Upper lobe of left lung (tissue), 4 donors: ENCODE measurements around the gene SEMA6D.

Source experiments
- EP300 ChIP-seq, 4 donors: sonication (generic); formaldehyde crosslinking; IDR thresholded peaks; one replicate each; pipeline ENCODE4 v1.5.1; 2017; ENCODE audit warnings: antibody characterized with exemption in 4 of 4, control low read depth in 2 of 4
- POLR2AphosphoS5 ChIP-seq, 2 donors: sonication (generic); formaldehyde crosslinking; IDR thresholded peaks; one replicate each; pipeline ENCODE4 v1.5.1; 2017; ENCODE audit warnings: antibody characterized with exemption in 2 of 2
- TF ChIP-seq, protein P1 (sequence below), 6 experiments: fragments of 450-650 bp in 4 of 6; fragments of 200-600 bp in 2 of 6; sonication (generic) in 2 of 6; IDR thresholded peaks; one replicate each; pipeline ENCODE4 v1.5.1; 2016 to 2019; ENCODE audit warnings: antibody characterized with exemption in 6 of 6

DNA sequence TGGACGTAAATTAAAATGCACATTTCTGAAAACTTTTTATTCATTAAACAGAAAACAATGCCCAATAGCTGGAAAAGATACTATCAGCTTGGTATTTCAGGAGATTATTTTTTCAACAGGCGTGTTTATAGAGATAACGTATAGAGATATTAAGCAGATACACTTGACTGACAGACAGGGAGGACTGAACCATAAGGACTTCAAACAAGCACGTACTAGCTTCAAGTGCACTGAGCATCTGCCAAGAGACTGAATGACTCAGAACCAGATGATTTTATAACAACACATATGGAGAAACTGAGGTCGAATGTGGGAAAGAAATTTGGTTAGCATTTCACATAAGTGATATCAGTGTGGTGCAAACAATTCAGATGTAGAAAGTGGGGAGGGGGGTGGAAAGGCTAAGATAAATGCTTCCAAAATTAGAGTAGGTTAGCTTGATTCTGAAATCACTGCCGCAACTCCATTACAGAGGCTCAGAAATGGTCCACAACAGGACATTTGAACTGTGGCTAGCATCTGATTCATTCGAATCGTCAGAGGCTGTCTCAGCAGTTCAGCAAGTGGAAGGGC lies 103.5 kb downstream of the SEMA6D start:
- no peak for TF ChIP-seq POLR2AphosphoS5 (IDR thresholded peaks at IDR 0.05)
- TF ChIP-seq, protein P1, sequence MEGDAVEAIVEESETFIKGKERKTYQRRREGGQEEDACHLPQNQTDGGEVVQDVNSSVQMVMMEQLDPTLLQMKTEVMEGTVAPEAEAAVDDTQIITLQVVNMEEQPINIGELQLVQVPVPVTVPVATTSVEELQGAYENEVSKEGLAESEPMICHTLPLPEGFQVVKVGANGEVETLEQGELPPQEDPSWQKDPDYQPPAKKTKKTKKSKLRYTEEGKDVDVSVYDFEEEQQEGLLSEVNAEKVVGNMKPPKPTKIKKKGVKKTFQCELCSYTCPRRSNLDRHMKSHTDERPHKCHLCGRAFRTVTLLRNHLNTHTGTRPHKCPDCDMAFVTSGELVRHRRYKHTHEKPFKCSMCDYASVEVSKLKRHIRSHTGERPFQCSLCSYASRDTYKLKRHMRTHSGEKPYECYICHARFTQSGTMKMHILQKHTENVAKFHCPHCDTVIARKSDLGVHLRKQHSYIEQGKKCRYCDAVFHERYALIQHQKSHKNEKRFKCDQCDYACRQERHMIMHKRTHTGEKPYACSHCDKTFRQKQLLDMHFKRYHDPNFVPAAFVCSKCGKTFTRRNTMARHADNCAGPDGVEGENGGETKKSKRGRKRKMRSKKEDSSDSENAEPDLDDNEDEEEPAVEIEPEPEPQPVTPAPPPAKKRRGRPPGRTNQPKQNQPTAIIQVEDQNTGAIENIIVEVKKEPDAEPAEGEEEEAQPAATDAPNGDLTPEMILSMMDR (IDR thresholded peaks at IDR 0.05), result no peak
- no peak for TF ChIP-seq EP300 (IDR thresholded peaks at IDR 0.05)
